GM21528 (cell line): ENCODE results near the gene GRM4.

Experiments
- ATAC-seq: cut with Tn5 transposase; IDR thresholded peaks from one replicate; pipeline ENCODE4 v1.9.1; 2021; ENCODE audit warnings: mild to moderate bottlenecking, moderate library complexity; ENCODE audit not compliant: unreplicated experiment, low FRiP score

The GRM4 gene

GRCh38 chr6:33985947-33986346 lies 159.9 kb downstream of the GRM4 start:
- ATAC-seq: no peak

GRCh38 chr6:33985313-33985751 lies 160.6 kb downstream of the GRM4 start:
- no peak for ATAC-seq

- no peak for ATAC-seq
These were observed 161.2 kb downstream of the GRM4 start for GRCh38 chr6:33984466-33985312.

- no peak for ATAC-seq
These were observed 162.0 kb downstream of the GRM4 start for GRCh38 chr6:33983721-33984465.

- ATAC-seq: no peak
These were observed 162.7 kb downstream of the GRM4 start for GRCh38 chr6:33983109-33983716.

- ATAC-seq: no peak
These were observed 164.0 kb downstream of the GRM4 start for GRCh38 chr6:33981861-33982260.

GRCh38 chr6:33981421-33981820 lies 164.5 kb downstream of the GRM4 start:
- no peak for ATAC-seq

GRCh38 chr6:33980176-33981175 lies 165.4 kb downstream of the GRM4 start:
- ATAC-seq: no peak

- ATAC-seq: no peak
These were observed 166.1 kb downstream of the GRM4 start for GRCh38 chr6:33979750-33980149.

GRCh38 chr6:33978412-33979150 lies 167.3 kb downstream of the GRM4 start:
- no peak for ATAC-seq

GRCh38 chr6:33977606-33978411 lies 168.1 kb downstream of the GRM4 start:
- no peak for ATAC-seq

- ATAC-seq: no peak
These were observed 169.2 kb downstream of the GRM4 start for GRCh38 chr6:33976437-33977360.

GRCh38 chr6:33975661-33976436 lies 170.0 kb downstream of the GRM4 start:
- ATAC-seq: no peak

- ATAC-seq: no peak
These were observed 171.4 kb downstream of the GRM4 start for GRCh38 chr6:33974471-33974870.

- no peak for ATAC-seq
These were observed 171.9 kb downstream of the GRM4 start for GRCh38 chr6:33974030-33974429.

- ATAC-seq: no peak
These were observed 174.3 kb downstream of the GRM4 start for GRCh38 chr6:33971580-33971979.
